GM18507 (cell line): ENCODE results near the gene GTF2A1.
"Not testable (repeated sequence)": the region's sequence is repeated elsewhere in the genome, so short reads cannot be mapped to it uniquely, and the experiment has no call there.

ENCODE experiments used
- DNase-seq: peaks from one replicate; pipeline ENCODE4 v3.0.0; 2011; ENCODE audit warnings: low read depth; ENCODE audit not compliant: insufficient read length; ENCODE audit errors: extremely low spot score
- FAIRE-seq: peaks from 2 replicates; lab custom pipeline; 2011; peaks lifted over from hg19 to GRCh38; lab: Jason Lieb, UNC

GTF2A1 gene

DNA sequence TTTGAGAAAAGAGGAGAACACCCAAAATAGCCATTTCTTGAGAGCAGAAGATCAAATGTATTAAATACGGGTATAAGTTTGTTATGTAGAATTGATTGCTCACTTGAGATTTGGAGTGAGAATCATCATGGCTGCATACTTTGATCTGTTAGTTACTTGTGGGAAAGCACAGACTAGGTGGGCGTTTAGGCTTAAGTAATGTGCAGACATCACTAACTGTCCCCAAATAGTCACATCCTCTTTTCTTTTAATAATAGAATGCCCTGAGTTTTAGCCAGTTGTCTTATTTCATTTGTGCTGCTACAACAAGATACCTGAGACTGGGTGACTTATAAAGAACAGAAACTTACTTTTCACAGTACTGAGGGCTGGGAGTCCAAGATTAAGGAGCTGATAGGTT, 14.3 kb upstream of the GTF2A1 start:
- DNase-seq: no peak
- no peak for FAIRE-seq

DNA sequence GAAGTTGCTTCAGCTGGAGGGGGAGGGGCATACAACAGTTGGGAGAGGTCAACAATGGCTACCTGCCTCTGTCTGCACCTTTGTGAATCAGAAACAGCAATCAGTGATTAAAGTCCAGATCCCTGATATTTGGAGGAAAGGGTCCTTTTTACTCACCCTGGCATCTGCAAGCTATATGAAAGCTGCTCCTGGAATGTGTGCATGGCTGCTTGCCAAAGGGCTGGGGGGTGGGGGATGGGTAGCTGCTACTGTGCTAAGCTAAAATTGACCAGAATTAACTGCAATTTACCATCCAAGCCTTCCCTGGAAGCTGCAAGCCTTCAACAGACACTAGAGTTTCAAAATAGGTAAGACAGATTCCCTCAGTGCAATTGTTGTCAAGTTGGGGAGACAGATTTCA, 13.5 kb upstream of the GTF2A1 start:
- DNase-seq (no peak), FAIRE-seq (no peak)

GRCh38 chr14:81233615-81234014, 12.9 kb upstream of the GTF2A1 start:
- FAIRE-seq (no peak), DNase-seq (no peak)

DNA sequence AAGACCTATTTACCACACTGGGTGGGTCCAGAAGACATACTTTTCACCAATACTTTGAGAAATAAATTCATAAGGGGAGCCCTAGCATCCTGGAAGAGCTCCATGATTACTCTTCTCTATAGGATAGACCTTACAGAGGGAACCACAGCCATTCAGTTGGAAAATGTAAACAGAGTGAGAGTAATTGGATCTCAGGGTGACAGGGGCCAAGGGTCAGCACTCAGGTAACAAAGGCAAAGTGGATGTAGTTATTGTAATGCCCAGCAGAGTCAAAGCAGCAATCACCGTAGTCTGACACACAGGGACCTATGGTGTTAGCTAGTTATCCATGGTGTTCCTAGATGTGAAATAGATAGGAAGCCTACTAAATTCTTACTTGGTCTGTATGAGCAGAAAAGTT, 10.8 kb upstream of the GTF2A1 start:
- no peak for DNase-seq
- no peak for FAIRE-seq

DNA sequence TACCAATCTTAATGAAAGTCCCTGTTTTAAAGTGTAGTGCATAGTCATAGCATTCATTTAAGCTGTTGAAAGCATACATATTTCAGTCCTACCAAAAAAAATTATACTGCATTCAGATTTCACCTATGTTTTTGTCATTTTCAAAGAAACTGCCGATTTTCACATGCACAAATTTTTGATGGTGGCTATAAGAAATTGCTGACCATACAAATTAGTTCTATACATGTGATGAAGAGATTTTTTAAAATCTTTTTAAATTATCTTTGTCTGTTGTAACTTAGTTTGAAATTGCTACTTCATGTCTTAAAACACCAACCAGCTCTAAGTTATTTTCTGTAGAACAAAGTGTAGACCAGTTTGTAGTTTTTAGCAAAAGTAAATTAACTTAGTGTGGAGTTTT, 3.5 kb upstream of the GTF2A1 start:
- FAIRE-seq (no peak), DNase-seq (no peak)

DNA sequence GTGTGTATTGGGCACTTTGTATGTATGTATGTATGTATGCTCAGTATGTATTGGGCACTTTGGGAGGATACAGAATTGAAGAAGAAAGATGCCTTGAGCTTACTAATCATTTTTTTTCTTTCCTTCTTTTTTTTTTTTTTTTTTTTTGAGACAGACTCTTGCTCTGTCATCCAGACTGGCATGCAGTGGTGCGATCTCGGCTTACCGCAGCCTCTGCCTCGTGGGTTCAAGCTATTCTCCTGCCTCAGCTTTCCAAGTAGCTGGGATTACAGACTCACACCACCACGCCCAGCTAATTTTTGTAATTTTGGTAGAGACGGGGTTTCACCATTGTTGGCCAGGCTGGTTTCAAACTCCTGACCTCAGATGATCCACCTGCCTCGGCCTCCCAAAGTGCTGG, 3.0 kb upstream of the GTF2A1 start:
- FAIRE-seq, DNase-seq: not testable (repeated sequence)

DNA sequence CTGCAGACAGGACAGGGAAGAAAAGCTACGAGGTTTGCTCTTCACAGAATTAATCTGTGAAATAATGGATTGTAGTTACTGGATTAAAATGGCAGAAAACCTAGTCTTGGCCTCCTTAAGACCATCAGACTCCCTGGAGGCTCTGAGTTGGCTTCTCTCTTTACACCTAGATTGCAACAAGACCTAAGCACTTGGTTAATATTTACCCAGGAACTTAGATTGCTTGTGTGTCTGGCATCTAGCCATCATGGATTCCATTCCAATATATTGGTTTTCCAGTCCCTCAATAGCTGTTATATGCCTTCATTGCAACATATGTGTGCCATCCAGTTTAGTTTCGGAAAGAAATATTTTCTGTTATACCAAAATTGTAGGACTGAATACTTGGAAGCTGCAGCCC, 1.9 kb upstream of the GTF2A1 start:
- no peak for DNase-seq
- FAIRE-seq: no peak

GRCh38 chr14:81222126-81222525, 1.4 kb upstream of the GTF2A1 start:
- DNase-seq: no peak
- no peak for FAIRE-seq

DNA sequence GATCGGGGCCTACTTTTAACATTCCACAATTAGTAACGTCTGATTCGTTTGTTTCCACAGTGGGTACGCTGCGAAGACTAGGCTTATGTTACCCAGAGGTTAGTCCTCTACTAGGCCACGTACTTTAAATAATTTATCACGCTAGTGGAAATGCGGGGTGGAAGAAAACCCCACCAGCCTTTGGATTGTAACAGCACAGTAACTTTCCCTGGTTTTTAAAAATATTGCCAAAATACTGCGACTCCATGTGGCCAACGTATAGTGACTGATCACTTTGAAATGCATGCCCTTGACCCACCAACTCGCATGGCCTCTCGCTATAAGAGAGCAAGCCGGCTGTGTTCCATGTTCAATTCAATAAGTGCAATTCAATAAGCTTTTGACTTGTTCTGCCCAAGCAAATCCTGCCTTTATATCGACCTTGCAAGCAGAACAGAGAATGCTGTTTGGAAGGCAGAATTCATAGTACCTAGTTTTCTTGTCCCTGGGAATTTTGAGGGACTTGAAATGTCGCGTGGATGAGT, 882 bp upstream of the GTF2A1 start:
- FAIRE-seq (no peak), DNase-seq (no peak)

DNA sequence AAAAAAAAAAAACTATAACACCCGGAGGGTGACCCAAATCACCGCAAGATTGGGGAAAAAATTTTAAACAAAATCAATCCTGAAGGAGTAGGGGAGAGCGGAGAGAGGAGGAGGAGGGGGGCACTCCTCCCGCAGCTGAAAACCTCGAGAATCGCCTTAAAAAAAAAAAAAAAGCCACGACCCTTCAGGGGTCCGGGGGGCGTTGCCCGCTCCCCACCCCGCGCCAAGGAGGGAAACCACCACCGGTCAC, 254 bp downstream of the GTF2A1 start:
- no peak for FAIRE-seq
- DNase-seq: no peak

DNA sequence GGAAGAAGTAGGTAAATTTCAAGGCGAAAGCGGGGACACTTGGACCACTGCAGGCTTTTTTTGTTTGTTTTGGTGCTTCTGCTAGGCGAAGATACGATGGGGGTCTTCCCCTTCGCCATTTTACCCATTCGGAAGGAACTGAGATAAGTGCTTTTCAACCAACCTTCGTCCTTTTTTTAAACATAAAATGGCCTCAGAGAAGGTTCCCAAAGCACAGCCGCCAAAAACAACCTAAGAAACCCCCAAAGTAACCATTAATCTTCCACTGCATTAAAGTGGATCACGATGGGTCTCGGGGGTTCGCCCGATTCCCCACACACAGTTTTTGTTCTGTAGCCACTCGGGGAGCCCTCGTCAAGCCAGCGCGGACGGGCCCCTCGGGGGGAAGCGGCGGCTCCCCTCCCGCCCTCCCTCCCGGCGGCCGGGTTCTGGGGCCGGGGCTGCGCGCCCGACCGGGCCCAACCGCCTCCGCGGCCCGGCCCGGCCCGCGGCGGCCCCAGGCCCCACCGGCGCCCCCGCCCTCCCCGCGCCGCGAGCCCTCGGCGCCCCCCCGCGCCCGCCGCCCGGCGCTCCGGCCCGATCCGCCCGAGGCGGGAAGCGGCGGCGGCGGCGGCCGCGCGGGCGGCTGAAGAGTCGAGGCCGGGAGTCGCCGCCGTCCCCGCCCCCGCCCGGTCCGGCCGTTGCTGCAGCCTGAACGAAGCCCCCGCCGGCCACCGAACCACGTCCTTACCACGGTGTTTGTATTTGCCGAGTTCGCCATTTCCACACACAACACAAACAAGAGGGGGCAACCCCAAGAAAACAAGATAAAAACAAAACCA, 790 bp downstream of the GTF2A1 start:
- DNase-seq (no peak), FAIRE-seq (no peak)

DNA sequence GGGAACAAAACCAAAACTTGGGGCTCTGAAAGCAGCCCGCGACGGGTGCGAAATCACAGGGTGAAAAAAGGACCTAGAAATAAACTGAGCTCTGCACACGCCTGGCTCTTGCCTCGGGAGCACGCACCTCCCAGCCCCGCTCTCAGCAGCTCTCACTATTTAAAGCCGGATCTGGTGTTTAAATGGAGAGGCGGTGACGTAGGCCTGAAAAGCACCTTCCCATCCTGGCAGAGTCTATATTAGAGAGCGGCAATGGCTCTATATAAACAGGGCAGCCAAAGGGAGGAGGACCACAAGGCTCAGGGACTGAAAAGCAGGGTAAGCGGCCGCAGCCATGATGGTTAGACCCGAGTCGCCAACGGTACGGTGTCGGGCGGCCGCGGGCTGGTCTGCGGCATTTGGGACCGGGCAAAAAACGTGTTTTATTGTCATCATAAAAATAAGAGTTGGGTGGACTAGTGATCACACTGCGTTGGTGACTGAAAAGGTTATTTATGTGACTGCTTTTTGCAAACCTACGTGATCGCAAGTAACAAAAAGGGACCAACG, 1.5 kb downstream of the GTF2A1 start:
- FAIRE-seq (peak; percentile 93), DNase-seq (peak; percentile 58)

- FAIRE-seq (peak; percentile 64), DNase-seq (no peak)
Measured at GRCh38 chr14:81211844-81212243, 8.9 kb downstream of the GTF2A1 start.

DNA sequence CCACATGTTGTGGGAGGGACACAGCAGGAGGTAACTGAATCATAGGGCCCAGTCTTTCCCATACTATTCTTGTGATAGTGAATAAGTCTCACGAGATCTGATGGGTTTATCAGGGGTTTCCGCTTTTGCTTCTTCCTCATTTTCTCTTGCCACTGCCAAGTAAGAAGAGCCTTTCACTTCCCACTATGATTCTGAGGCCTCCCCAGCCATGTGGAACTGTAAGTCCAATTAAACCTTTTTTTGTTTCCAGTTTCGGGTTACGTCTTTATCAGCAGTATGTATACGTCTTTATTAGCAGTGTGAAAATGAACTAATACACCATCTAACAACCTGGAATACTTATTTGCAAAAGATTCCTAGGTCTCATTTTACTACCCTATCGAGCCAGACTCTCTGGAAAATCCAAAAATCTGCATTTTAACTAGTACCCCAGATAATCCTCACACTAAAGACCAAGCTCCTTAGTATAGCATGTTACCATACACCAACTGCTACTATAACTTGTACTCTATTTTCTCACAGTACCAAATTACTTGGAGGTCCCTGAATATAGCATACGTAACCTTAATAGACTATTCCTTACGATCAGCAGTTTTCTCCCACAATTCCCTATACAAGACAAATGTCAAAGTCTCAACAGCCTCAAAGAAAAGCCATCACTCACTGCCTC, 11.5 kb downstream of the GTF2A1 start:
- DNase-seq (no peak), FAIRE-seq (peak; percentile 74)

- DNase-seq: no peak
- FAIRE-seq: no peak
Measured at GRCh38 chr14:81208489-81208888, 12.3 kb downstream of the GTF2A1 start.

DNA sequence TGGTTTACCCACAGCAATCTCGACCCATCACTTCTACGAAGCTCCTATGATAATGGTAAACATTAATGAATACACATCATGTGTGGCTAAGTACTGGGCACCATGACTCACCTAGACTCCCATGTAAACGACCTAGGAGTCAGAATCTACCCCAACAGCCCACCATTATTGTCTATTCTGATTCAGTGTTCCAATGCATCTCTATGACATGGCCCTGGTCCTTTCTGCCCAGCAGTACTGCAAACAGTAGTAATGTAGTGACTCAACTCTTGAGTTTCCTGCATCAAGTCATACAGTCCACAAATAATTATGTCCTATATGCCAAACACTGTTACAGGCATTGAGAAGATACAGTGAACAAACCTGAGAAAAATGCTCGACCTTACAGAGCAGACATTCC, 14.6 kb downstream of the GTF2A1 start:
- no peak for FAIRE-seq

DNA sequence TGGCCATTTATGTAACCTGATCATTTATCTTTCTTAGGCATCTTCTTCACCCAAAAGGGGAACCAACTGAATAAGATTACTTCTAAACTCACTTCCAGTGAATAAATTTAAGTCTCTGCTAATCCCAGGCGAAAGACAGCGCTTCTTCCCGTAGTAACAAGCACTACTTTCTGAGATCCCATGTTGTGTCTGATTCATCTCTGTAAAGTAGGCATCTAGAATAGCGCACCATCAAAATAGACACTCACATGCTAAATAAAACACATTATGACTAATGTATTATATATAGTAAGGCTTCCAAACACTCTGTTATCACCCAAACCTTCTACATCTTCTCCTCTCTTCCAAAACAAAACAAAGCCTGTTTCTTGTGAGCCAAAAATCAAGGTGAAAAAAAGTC, 15.1 kb downstream of the GTF2A1 start:
- DNase-seq (no peak), FAIRE-seq (no peak)

More for the DNA sequence above, 14.6 kb downstream of the GTF2A1 start:
- no peak for DNase-seq

- FAIRE-seq: peak; percentile 65
Measured at GRCh38 chr14:81200054-81200453, 20.7 kb downstream of the GTF2A1 start.

GRCh38 chr14:81199084-81199483, 21.7 kb downstream of the GTF2A1 start:
- FAIRE-seq (no peak), DNase-seq (no peak)

More at GRCh38 chr14:81200054-81200453, 20.7 kb downstream of the GTF2A1 start:
- DNase-seq: no peak

DNA sequence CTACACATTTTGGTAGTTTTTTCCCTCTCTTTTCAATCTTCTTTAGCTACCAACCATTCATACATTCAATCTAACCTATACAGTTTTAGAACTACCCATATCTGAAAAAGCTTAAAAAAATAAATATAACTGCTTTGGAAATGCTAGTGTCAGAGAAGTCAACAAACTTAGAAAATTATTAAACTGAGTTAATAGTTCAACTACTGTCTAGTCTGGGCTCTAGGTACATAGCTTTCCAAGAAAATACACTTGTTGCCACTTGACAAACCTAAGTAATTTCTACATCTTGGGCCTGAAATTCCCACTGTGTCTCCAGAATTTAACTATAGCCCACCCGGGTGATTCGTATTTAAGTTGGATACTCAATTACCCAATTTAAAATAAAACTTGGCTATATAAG, 22.1 kb downstream of the GTF2A1 start:
- DNase-seq (no peak), FAIRE-seq (no peak)
